Mucosa of descending colon (tissue), 3 donors: ENCODE results near the gene ASH1L. TPM values are rescaled to one million over a fixed set of nuclear protein-coding genes. Genes with fewer than 3 reads are reported as not detected.
"Not testable (repeated sequence)": the region's sequence is repeated elsewhere in the genome, so short reads cannot be mapped to it uniquely, and the experiment has no call there.

Experiments used
- ATAC-seq: fragments of 200-7000 bp; cut with Tn5 transposase; one replicate; pipeline ENCODE4 v1.9.1; 2020; ENCODE audit warnings: mild to moderate bottlenecking, moderate library complexity
- DNase-seq, 3 donors: peaks; one replicate each; pipeline ENCODE4 v3.0.0-alpha.2; 2020
- H3K36me3 ChIP-seq: fragments of 200-600 bp; one replicate; pipeline ENCODE4 v1.8.0; 2021; ENCODE audit warnings: low read depth, mild to moderate bottlenecking
- H3K4me1 ChIP-seq: fragments of 200-600 bp; one replicate; pipeline ENCODE4 v1.8.0; 2021; ENCODE audit warnings: low read depth, mild to moderate bottlenecking
- H3K4me3 ChIP-seq: fragments of 200-600 bp; one replicate; pipeline ENCODE4 v1.8.0; 2021; ENCODE audit warnings: mild to moderate bottlenecking
- H3K9me3 ChIP-seq: fragments of 200-600 bp; one replicate; pipeline ENCODE4 v1.8.0; 2021; ENCODE audit warnings: mild to moderate bottlenecking
- intact Hi-C, 2 donors: fragments of 100-400 bp; cut with DNase I in 1 of 2; cut with micrococcal nuclease in 1 of 2; formaldehyde crosslinking; loops; one replicate each; pipeline versions ENCODE4 v1.11.0 to v1.11.1; 2022; cut with DNase I, micrococcal nuclease
- total RNA-seq, 3 donors: library from RNA; stranded (reverse); fragmentation: NEBNext Ultra II Directional in 2 of 3; extraction: Animal tissue kit (Norgen Biotek cat#: 25700) in 2 of 3; gene quantifications; one replicate each; pipeline versions ENCODE4 v1.2.1 to v1.2.4, GENCODE V29; 2021 to 2023
- TF ChIP-seq, protein P1 (sequence below): fragments of 200-600 bp; IDR thresholded peaks from one replicate; pipeline ENCODE4 v1.8.0; 2022; ENCODE audit warnings: antibody characterized with exemption, mild to moderate bottlenecking
- donor health status: DM: no; HTN: no; CAD: no; lungs with moderate emphysema.
- donor health status: DM: no; HTN: no; CAD: no.
- donor health status: DM: no; HTN: yes; CAD: no.

ASH1L gene
- total RNA-seq, 3 donors from 2014 or later: 50.4 to 100 (median 64.4) TPM

DNA sequence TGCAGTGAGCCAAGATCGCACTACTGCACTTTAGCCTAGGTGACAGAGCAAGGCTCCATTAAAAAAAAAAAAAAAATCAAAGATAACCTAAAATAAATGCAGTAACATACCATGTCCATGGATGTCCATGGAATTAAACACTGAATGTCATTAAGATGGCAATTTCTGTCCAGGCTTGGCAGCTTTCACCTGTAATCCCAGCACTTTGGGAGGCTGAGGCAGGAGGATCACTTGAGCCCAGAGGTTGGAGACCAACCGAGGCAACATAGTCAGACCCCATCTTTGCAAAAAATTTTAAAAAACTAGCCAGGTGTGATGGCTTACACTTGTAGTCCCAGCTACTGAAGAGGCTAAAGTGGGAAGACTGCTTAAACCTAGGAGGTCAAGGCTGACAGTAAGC lies 141.8 kb downstream of the ASH1L start:
- intact Hi-C loops: no loop called here

DNA sequence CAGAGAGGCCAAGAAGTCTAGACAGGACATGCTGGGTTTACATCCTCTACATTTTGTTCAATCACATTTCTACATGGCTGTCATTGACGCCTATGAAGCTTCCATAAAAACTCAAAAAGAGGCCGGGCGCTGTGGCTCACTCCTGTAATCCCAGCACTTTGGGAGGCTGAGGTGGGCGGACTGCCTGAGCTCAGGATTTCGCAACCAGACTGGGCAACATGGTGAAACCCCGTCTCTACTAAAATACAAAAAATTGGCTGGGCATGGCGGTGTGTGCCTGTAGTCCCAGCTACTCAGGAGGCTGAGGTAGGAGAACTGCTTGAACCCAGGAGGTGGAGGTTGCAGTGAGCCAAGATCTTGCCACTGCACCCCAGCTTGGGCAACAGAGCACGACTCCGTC lies 150.8 kb downstream of the ASH1L start:
- H3K4me1 ChIP-seq, intact Hi-C loops, ATAC-seq: not testable (repeated sequence)

More for the DNA sequence above, 141.8 kb downstream of the ASH1L start:
- H3K4me3 ChIP-seq: no peak overlapping the region
- H3K4me1 ChIP-seq: no peaks in the 10 kb centered on the region
- TF ChIP-seq, protein P1, sequence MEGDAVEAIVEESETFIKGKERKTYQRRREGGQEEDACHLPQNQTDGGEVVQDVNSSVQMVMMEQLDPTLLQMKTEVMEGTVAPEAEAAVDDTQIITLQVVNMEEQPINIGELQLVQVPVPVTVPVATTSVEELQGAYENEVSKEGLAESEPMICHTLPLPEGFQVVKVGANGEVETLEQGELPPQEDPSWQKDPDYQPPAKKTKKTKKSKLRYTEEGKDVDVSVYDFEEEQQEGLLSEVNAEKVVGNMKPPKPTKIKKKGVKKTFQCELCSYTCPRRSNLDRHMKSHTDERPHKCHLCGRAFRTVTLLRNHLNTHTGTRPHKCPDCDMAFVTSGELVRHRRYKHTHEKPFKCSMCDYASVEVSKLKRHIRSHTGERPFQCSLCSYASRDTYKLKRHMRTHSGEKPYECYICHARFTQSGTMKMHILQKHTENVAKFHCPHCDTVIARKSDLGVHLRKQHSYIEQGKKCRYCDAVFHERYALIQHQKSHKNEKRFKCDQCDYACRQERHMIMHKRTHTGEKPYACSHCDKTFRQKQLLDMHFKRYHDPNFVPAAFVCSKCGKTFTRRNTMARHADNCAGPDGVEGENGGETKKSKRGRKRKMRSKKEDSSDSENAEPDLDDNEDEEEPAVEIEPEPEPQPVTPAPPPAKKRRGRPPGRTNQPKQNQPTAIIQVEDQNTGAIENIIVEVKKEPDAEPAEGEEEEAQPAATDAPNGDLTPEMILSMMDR: no peak
- no peak for DNase-seq
- no peak for ATAC-seq
- H3K9me3 ChIP-seq: no peaks in the 10 kb centered on the region
- H3K36me3 ChIP-seq: no peaks in the 10 kb centered on the region

DNA sequence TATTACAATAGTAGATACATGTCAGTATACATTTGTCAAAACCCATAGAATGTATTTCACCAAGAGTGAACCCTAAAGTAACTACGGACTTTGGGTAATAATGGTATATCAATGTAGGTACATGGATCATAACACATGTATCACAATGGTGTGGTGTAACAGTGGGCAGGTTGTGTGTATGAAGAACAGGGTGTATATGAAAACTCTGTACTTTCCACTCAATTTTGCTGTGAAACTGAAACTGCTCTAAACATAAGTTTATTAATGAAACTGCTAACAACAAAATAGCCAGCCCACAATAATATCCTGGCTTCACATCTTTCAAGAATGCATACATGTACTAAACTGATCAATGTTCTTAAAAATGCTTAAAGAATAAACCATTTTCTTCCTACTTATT lies 151.7 kb downstream of the ASH1L start:
- Histone ChIP-seq H3K4me1 (no peaks in the 10 kb centered on the region), H3K36me3 (no peaks in the 10 kb centered on the region), H3K9me3 (no peaks in the 10 kb centered on the region), H3K4me3 (no peak overlapping the region)
- intact Hi-C loops: no loop called here
- TF ChIP-seq, protein P1: no peak
- ATAC-seq (no peak), DNase-seq (no peak)

More for the DNA sequence above, 150.8 kb downstream of the ASH1L start:
- not testable (repeated sequence) for DNase-seq, H3K4me3 ChIP-seq, H3K36me3 ChIP-seq, H3K9me3 ChIP-seq

DNA sequence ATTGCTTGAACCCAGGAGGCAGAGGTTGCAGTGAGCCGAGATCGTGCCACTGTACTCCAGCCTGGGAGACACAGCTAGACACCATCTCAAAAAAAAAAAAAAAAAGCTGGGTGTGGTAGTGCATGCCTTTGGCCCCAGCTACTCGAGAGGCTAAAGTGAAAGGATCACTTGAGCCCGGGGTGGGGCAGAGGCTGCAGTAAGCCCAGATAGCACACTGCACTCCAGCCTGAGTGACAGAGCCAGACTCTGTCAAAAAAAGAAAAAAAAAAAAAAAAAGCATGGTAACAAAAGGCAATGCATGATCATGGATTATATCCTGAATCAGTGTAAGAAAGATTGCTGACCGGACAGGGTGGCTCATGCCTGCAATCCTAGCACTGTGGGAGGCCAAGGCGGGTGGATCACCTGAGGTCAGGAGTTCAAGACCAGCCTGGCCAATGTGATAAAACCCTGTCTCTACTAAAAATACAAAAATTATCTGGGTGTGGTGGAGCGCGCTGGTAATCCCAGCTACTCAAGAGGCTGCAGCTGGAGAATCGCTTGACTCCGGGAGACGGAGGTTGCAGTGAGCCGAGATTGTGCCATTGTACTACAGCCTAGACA lies 165.6 kb downstream of the ASH1L start:
- ATAC-seq (peak; percentile 94), DNase-seq (peak; percentile 47 to 55 (median 50))
- TF ChIP-seq, protein P1: no peak
- intact Hi-C loops: no loop called here
- Histone ChIP-seq H3K4me3 (no peak overlapping the region), H3K36me3 (no peaks in the 10 kb centered on the region), H3K9me3 (no peaks in the 10 kb centered on the region), H3K4me1 (no peaks in the 10 kb centered on the region)

DNA sequence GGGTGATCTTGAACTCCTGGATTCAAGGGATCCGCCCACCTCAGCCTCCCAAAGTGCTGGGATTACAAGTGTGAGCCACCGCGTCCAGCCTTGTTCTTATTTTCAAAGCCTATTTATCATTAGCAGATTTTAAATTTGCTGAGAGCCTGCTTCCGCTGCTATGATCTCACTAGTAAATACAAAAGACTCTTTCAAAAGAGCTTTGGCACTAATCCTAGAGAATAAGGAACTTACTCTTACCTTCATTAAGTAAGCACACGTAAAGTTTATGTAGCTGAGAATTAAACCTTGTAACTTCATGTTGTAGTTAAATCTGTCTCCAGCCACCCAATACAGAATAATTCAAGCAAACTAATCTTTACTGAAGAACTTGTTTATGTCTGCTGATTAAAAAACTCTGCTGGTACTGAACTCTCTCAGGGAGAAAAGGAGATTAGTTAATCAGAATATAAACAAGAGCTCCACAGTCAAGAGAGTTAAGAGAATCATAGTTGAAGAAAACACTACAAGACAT lies 169.6 kb downstream of the ASH1L start:
- H3K9me3 ChIP-seq: no peaks in the 10 kb centered on the region
- no peak overlapping the region for H3K4me3 ChIP-seq
- intact Hi-C loops: no loop called here
- H3K36me3 ChIP-seq: no peaks in the 10 kb centered on the region
- ATAC-seq (peak; percentile 69), DNase-seq (no peak)
- H3K4me1 ChIP-seq: no peaks in the 10 kb centered on the region
- TF ChIP-seq, protein P1: no peak

DNA sequence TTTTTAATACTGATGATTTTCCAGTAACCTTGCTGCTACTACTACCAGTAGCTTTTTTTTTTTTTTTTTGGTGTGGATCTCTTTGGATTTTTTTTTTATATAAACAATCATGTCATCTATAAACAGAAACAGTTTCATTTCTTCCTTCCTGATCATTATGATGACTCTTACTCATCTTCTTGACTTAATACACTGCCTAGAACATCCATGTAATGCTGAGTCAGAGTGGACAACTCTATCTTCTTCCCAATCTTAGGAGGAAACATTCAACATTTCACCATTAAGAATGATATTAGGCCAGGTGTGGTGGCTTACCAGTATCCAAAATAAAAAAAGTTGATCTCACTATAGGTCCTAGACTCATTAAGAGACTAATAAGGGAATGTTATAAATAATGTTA lies 172.8 kb downstream of the ASH1L start:
- no peaks in the 10 kb centered on the region for H3K36me3 ChIP-seq
- ATAC-seq (no peak), DNase-seq (no peak)
- H3K9me3 ChIP-seq: no peaks in the 10 kb centered on the region
- intact Hi-C loops: no loop called here
- no peaks in the 10 kb centered on the region for H3K4me1 ChIP-seq
- TF ChIP-seq, protein P1: no peak
- H3K4me3 ChIP-seq: no peak overlapping the region

DNA sequence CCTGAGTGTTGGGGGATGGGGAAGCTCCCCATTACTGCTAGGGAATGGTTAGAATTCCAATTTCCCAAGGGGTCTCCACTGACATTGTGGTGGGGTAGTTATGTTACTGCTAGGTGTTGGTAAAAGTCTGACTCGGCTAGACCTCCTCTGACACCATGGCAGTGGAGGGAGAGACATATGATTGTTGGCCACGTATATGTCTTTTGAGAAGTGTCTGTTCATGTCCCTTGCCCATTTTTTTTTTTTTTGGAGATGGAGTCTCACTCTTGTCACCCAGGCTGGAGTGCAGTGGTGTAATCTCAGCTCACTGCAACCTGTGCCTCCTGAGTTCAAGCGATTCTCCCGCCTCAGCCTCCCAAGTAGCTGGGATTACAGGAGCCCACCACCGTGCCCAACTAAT lies 176.8 kb downstream of the ASH1L start:
- H3K4me1 ChIP-seq, ATAC-seq, intact Hi-C loops, H3K36me3 ChIP-seq, DNase-seq, H3K9me3 ChIP-seq, H3K4me3 ChIP-seq: not testable (repeated sequence)
